Psoas muscle (tissue), 8 donors: ENCODE data around the gene ZNF608. TPM values are rescaled to one million over a fixed set of nuclear protein-coding genes. Genes with fewer than 3 reads are reported as not detected.
A peak's percentile ranks its signal among the peaks of the same experiment; 100 is the strongest.

Experiments
- ATAC-seq, 4 donors: fragments of 200-7000 bp; cut with Tn5 transposase; one replicate each; pipeline ENCODE4 v1.9.1; 2020; ENCODE audit warnings: moderate library complexity in 3 of 4, mild to moderate bottlenecking in 2 of 4
- DNase-seq, 2 donors: peaks; one replicate each; pipeline ENCODE4 v3.0.0-alpha.2; 2020
- H3K27ac ChIP-seq: fragments of 200-600 bp; one replicate; pipeline ENCODE4 v1.8.0; 2022
- H3K27me3 ChIP-seq, 3 donors: fragments of 200-600 bp in 1 of 3; one replicate each; pipeline versions ENCODE4 v1.6.1 to v1.8.0; 2013 to 2022; ENCODE audit warnings: low read length in 2 of 3, mild to moderate bottlenecking in 2 of 3, moderate library complexity in 1 of 3; ENCODE audit not compliant: insufficient read depth in 3 of 3
- H3K36me3 ChIP-seq, 2 donors: fragments of 200-600 bp in 1 of 2; one replicate each; pipeline versions ENCODE4 v1.6.1 to v1.8.0; 2013 to 2022; ENCODE audit warnings: low read depth in 1 of 2, mild to moderate bottlenecking in 1 of 2, moderate library complexity in 1 of 2; ENCODE audit not compliant: insufficient read depth in 1 of 2
- H3K4me1 ChIP-seq: fragments of 200-600 bp; one replicate; pipeline ENCODE4 v1.8.0; 2022
- H3K4me3 ChIP-seq: fragments of 200-600 bp; one replicate; pipeline ENCODE4 v1.8.0; 2022; ENCODE audit warnings: mild to moderate bottlenecking
- H3K9me3 ChIP-seq: fragments of 200-600 bp; one replicate; pipeline ENCODE4 v1.8.0; 2022
- CTCF ChIP-seq: fragments of 200-600 bp; IDR thresholded peaks from one replicate; pipeline ENCODE4 v1.8.0; 2022; ENCODE audit warnings: antibody characterized with exemption
- WGBS, 3 donors: extraction: QIAGEN DNeasy Blood & Tissue Kit; methylation state at CpG; one replicate each; pipeline versions ENCODE4 v1.1.6 to v1.1.7; 2013; 5-methylcytosine and 5-hydroxymethylcytosine counted together
- intact Hi-C, 2 donors: fragments of 100-400 bp; cut with DNase I; formaldehyde crosslinking; loops; one replicate each; pipeline versions ENCODE4 v1.11.0 to v1.14.2; 2022
- polyA plus RNA-seq, 3 donors: library from polyadenylated mRNA; stranded (reverse); fragments of 200-250 nt; gene quantifications; one replicate each; pipeline ENCODE4 v1.2.3, GENCODE V29; 2013
- total RNA-seq, 4 donors: library from RNA; stranded (reverse); fragmentation: NEBNext Ultra II Directional in 2 of 4; extraction: Animal tissue kit (Norgen Biotek cat#: 25700) in 2 of 4; gene quantifications; one replicate each; pipeline versions ENCODE4 v1.2.1 to v1.2.4, GENCODE V29; 2021 to 2023
- donor health status: healthy with polysubstance abuse.
- donor health status: DM: no; HTN: no; CAD: no; lungs with moderate emphysema.
- donor health status: Bipolar disorder and iron deficiency.
- donor health status: healthy.
- donor health status: DM: yes; HTN: yes; CAD: no.
- donor health status: DM: no; HTN: no; CAD: no.
- donor health status: DM: no; HTN: no; CAD: no.
- donor health status: DM: yes; HTN: yes; CAD: no.

Gene ZNF608
- total and polyA plus RNA-seq, 7 donors: 1.6 to 11.7 (median 9.0) TPM

- Histone ChIP-seq H3K4me3 (no peak overlapping the region), H3K9me3 (no peaks in the 10 kb centered on the region), H3K27ac (no peak overlapping the region), H3K4me1 (peaks cover 52% of the 10 kb centered on the region), H3K36me3 (no peaks in the 10 kb centered on the region), H3K27me3 (no peaks in the 10 kb centered on the region)
- intact Hi-C loops: loop anchor here in 1 of 2 donors (5.0 kb wide), 2 partner anchors 38 to 47 kb away; no protein-coding TSS in a partner anchor
- 61 to 79% (median 67%) methylated on average over 6 of the region's 6 CpGs for WGBS, 3 donors
- peak in 2 of 4 donors; percentile 19 to 20 for ATAC-seq
- DNase-seq: no peak
- no peak for TF ChIP-seq CTCF
Observed at GRCh38 chr5:124704594-124705284, 41.7 kb downstream of the ZNF608 start.

- ATAC-seq: no peak
- Histone ChIP-seq H3K4me1 (peaks cover 52% of the 10 kb centered on the region), H3K4me3 (no peak overlapping the region), H3K36me3 (no peaks in the 10 kb centered on the region), H3K27me3 (no peaks in the 10 kb centered on the region), H3K9me3 (no peaks in the 10 kb centered on the region), H3K27ac (no peak overlapping the region)
- intact Hi-C loops: loop anchor here in 1 of 2 donors (5.0 kb wide), 1 partner anchor 47 kb away; no protein-coding TSS in a partner anchor
- TF ChIP-seq CTCF: no peak
- WGBS, 3 donors: 86 to 96% (median 87%) methylated on average over 4 of the region's 4 CpGs
- no peak for DNase-seq
Observed at GRCh38 chr5:124703995-124704394, 42.4 kb downstream of the ZNF608 start.

GRCh38 chr5:124702525-124702924 is 43.9 kb downstream of the ZNF608 start:
- no peak for ATAC-seq
- no peaks in the 10 kb centered on the region for H3K27me3 ChIP-seq
- no peaks in the 10 kb centered on the region for H3K9me3 ChIP-seq
- 50 to 63% (median 52%) methylated on average over 2 of the region's 2 CpGs for WGBS, 3 donors
- H3K27ac ChIP-seq: no peak overlapping the region
- no peak for DNase-seq
- no peak overlapping the region for H3K4me3 ChIP-seq
- no peak for TF ChIP-seq CTCF
- H3K36me3 ChIP-seq: no peaks in the 10 kb centered on the region
- intact Hi-C loops: loop anchor here in 1 of 2 donors (5.0 kb wide), 1 partner anchor 45 kb away; no protein-coding TSS in a partner anchor
- peaks cover 57% of the 10 kb centered on the region for H3K4me1 ChIP-seq

GRCh38 chr5:124701873-124702425 is 44.5 kb downstream of the ZNF608 start:
- Histone ChIP-seq H3K27me3 (no peaks in the 10 kb centered on the region), H3K36me3 (no peaks in the 10 kb centered on the region), H3K4me3 (no peak overlapping the region), H3K9me3 (no peaks in the 10 kb centered on the region), H3K4me1 (peaks cover 54% of the 10 kb centered on the region), H3K27ac (no peak overlapping the region)
- intact Hi-C loops: loop anchor here in 1 of 2 donors (5.0 kb wide), 1 partner anchor 45 kb away; no protein-coding TSS in a partner anchor
- TF ChIP-seq CTCF: no peak
- DNase-seq: no peak
- ATAC-seq: no peak
- WGBS, 3 donors: 84 to 85% (median 85%) methylated on average over 6 of the region's 6 CpGs
